Inferior parietal cortex (tissue), 1 donor: ENCODE data around the gene OR2AG1.

Experiments
- DNase-seq: peaks from one replicate; pipeline ENCODE4 v3.0.0-alpha.2; 2016; ENCODE audit errors: extremely low spot score

The OR2AG1 gene, protein sequence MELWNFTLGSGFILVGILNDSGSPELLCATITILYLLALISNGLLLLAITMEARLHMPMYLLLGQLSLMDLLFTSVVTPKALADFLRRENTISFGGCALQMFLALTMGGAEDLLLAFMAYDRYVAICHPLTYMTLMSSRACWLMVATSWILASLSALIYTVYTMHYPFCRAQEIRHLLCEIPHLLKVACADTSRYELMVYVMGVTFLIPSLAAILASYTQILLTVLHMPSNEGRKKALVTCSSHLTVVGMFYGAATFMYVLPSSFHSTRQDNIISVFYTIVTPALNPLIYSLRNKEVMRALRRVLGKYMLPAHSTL

DNA sequence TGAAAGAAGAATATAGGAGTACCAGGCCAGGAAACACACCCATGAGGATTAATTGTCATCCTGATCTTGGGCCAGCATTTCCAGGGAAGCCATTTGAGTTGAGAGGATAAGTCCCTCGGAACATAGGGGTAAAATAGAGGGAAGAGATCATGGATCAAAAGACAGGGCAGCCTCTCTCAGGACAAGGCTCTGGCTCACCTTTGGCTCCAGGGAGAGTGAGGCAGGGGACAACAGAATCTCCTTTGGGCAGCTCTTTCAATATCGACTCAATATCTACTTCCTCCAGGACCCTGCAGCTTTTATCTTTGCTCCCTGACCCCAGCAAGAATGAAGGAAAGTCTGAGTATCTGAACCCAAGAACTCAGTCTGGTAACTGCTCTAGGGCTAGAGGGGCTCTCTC is at the start of gene OR2AG1:
TSS of gene OR2AG1 (plus strand) at position 301 of the 400 bp plus-strand sequence. CDS start 2,018 bp downstream, outside the sequence.
- no peak for DNase-seq

- DNase-seq: no peak
Observed at GRCh38 chr11:6733326-6734275, 49.2 kb upstream of the OR2AG1 start.

DNA sequence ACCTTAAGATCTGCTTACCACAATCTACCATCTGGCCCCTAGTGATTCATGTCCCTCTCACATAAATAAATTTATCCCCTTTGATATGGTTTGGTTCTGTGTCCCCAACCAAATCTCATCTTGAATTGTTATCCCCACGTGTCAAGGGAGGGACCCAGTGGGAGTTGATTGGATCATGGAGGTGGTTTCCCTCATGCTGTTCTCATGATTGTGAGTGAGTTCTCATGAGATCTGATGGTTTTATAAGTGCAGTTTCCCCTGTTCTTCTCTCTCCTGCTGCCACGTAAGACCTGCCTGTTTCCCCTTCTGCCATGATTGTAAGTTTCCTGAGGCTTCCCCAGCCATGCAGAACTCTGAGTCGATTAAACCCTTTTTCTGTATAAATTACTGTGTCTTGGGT is 48.2 kb upstream of the OR2AG1 start:
- DNase-seq: no peak

GRCh38 chr11:6735306-6735705 is 47.5 kb upstream of the OR2AG1 start:
- no peak for DNase-seq

DNA sequence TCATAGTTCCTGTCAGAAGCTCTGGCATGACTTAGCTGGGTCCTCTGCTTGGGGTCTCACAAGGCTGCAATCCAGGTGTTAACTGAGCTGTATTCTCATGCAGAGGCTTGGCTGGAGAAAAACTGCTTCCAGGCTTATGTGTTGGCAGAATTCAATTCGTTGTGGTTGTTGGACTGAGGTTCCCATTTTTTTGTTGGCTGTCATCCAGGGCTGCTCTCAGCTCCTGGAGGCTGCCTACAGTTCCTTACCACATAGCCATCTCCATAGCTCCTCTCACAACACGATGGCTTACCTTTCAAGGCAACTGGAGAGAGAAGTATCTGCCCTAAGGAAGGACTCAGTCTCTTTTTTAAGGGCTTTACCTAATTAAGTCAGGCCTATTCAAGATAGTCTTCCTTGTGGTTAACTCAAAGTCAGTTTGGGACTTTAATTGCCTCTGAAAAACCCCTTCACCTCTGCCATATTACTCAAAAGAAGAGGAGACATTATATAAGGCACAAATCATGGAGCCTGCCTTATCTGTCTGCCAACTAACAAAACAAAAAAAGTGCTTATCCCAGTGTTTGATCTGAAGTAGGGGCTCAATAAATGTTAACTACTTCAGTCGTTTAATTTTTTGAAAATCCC is 46.2 kb upstream of the OR2AG1 start:
- DNase-seq: no peak

DNA sequence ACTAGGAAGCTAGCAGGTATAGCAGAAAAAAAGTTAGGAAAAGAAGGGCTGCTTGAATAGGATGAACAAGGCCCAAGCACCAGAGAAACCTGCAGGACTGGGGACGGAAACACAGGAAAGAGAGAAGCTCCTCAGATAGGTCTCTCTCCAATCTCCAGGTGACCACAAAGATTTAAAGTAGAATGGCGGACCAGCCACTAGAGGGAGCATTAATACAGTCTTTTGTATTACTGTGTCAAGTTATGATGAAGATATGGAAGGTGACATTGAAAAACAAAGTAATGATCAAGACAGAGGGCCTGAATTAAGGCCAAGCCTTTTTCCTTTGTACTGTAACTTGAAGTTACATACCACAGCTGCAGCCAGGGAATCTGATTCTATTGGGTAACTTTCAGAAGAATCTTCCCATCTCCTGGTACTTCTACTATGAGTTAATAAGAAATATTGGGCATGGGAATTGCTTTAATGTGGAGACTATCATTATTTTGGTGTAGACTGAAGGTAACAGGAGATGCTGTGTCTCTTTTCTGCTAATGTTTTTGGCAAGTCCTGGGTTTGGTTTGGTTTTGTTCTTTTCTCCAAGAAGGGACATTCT is 44.9 kb upstream of the OR2AG1 start:
- peak; percentile 64 for DNase-seq

- DNase-seq: no peak
Observed at GRCh38 chr11:6738590-6738989, 44.2 kb upstream of the OR2AG1 start.

GRCh38 chr11:6742260-6742659 is 40.6 kb upstream of the OR2AG1 start:
- DNase-seq: no peak

DNA sequence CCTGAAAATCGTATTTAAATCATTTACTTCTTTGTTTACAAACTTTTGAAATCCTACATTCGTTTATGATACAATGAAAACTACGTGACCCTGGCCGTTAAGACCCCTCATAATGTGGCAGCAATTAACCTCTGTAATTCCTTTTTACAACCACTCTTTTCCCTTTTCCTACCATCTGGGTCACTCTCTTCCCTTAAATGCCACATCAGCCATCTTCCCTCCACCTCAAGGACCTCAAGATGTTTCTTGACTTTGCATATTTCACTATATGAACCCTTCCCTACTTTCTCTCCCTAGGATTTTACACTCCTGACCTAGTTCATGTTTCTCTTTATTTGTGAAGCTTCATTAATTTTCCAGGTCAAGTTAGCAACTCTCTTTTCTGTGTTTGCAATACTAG is 37.8 kb upstream of the OR2AG1 start:
- no peak for DNase-seq

- DNase-seq: no peak
Observed at GRCh38 chr11:6745465-6746015, 37.3 kb upstream of the OR2AG1 start.

GRCh38 chr11:6746086-6746618 is 36.7 kb upstream of the OR2AG1 start:
- DNase-seq: no peak

DNA sequence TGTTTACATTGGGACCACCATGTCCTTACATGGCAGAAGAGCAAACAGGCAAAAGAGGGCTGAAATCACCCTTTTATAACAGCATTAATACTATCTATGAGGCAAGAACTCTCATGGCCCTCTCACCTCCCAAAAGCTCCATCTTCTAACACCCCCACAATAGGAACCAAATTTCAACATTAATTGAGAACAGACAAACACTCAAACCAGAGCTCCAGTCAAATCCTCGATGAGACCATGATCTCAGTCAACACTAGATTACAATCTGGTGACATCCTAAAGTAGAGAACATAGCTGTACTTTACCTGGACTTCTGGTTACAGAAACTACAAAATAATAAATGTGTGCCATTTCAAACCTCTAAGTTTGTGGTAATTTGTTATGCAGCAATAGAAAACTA is 36.2 kb upstream of the OR2AG1 start:
- no peak for DNase-seq

DNA sequence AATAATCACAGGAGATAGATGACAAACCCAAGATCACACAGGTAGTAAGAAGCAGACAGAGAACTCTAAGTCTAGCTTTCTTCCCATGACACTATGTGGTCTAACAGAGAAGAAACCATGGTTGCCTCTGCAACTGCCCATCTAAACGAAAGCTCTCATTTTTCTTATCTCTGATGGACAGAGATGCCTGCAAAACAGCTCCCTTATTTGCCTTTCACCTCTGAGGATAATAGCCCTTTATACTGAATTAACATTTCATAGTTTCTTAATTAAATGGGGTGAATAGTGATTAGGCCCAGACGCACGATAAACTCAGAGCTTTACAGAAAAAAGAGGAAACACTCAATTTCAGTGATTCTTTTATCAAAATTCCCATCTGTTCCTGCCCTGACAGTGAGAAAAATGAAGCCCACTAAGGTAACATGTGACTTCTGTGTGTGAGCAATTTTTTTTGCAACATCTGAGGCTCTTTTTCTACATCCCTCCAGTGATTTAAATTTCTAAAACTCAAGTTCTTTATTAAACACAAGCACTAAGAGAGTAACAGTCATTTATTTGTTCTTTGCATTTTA is 35.6 kb upstream of the OR2AG1 start:
- no peak for DNase-seq

GRCh38 chr11:6755303-6755952 is 27.4 kb upstream of the OR2AG1 start:
- DNase-seq: peak; percentile 74

GRCh38 chr11:6755953-6756347 is 26.9 kb upstream of the OR2AG1 start:
- DNase-seq: no peak

- DNase-seq: peak; percentile 82
Observed at GRCh38 chr11:6757373-6757967, 25.4 kb upstream of the OR2AG1 start.

DNA sequence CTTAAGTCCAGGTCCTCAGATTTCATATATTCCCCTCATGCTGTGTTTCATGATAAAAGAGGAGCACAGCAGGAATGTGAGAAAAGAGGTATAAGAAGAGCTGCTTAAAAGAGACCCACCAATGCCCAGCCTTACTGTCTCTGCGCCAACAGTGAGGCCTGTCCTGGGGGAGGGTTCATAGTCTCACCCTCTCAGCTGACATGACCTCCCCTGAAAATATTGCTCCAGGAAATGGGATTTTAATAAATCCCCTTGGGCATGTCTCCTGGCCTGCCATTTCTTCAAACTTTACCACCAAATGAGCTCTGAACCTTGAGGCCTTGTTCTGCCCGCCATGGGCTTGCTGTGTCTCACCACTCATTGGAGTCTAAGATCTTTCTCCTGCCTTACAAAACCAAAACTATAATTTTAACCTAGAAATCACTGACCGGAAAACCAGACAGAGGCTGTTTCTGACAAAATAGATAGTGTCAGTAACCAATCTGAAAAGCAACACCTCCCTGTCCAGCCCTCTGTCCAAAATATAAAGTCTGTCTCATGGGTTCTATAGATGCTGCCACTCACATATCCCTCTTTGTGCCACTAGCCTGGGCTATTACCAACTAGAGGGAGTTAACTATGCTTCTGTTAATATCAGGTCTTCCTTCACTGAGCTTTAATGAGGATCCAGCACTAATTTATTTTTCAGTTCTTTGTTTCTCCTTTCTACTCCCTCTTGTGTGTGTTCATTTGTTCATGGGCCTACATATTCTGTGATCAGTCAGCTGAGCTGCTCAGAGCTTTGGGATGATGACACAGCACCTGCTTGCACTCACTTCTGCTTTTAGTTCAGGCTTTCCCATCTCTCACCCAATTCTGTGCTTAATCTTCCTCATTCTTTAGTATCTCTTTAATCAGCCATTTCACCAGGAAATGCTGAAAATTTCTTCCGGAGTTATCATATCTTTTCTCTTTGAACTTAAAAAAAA is 10.6 kb upstream of the OR2AG1 start, which contains the start of gene OR2AG2:
TSS of gene OR2AG2 (minus strand) at position 51 of the 968 bp plus-strand sequence. CDS start 3,019 bp downstream, outside the sequence.
- peak; percentile 15 for DNase-seq

GRCh38 chr11:6778518-6778917 is 4.3 kb upstream of the OR2AG1 start:
- DNase-seq: no peak

DNA sequence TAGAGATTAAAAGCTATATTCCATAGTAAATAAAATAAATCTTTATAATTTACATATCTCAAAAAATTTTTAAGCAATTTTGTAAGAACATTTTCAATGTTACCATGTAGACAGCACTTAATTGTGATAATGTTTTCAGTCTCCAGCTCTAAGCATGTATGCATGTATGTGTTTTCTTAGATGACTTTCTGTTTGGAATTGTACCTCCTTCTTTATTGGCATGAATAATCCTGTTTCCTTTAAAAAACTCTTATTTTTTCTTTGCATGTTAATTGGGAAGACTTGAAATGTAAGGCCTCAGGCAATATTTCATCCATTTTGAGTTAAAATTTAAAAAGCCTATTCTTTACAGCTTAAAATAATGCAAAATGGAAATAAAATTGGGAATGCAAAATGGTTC is 2.0 kb upstream of the OR2AG1 start:
- DNase-seq: no peak
